ENCODE data around the gene ZNF253. TPM values are rescaled to one million over a fixed set of nuclear protein-coding genes. Genes with fewer than 3 reads are reported as not detected.

ZNF253 gene
- total RNA-seq, result 2.7 and 4.2 TPM in 2 replicates

DNA sequence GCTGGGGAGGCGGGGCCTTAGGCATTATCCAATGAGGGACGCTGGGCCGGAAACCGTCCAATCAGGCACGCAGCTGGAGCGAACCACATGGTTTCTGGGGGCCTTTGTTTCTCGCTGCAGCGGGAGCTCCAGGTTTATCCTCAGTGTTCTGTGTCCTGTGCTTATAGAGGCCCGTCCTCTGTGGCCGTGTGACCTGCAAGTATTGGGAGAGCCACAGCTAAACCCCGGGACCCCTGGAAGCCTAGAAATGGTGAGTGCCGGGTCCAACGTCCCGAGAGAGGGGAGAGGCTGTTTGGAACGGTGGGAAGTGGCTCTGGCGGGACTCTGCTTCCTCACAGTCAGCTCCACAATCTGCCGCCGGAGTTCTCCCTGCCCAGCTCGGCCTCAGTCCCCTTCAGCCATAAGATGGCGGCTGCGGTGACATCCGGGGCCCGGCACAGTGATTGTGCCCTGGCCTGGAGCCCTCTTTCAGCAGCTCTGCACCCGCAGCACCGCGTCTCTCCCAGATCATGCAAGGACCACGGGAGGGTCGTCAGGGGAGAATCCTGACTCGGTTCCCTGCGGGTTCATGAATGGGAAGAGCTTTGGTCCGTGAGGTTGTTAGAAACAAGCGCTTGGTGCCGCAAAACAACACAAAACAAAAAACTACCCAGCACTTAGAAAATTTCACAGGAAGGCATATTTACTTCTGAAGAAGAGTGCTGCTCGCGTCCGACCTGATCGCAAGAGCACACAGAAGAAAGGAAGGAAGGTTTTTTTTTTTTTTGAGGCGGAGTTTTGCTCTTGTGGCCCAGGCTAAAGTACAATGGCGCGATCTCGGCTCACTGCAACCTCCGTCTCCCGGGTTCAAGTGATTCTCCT lies at the start of gene ZNF253:
Gene ZNF253 (plus strand): TSS at position 133 of the 861 bp plus-strand sequence. CDS start 115 bp downstream, at position 248.

DNA sequence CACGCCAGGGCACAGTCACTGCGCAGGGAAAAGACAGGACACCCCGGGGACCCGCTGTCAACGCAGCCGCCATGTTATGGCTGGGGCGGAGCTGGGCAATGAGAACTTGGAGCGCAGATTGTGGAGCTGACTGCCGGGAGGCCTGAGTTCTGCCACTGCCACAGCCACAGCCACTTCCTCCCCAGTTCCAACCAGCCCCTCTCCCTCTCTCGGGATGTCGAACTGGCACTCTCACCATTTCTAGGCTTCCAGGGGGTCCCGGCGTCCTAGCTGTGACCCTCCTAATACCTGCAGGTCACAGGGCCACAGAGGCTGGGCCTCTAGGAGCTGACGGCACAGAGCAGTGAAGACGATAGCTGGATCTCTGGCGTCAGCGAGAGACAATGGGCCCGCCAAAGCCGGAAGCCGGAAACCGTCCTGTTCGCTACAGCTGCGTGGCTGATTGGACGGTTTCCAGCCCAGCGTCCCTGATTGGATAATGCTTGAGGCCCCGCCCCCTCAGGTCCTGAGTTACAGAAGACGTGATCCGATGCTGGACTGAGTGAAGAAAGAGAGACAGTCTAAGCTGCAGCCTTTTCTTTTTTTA lies 44.2 kb upstream of the ZNF253 start, which contains the start of gene ZNF506:
Gene ZNF506 (minus strand): TSS at position 385 of the 586 bp plus-strand sequence. CDS start 147 bp downstream, at position 238.

DNA sequence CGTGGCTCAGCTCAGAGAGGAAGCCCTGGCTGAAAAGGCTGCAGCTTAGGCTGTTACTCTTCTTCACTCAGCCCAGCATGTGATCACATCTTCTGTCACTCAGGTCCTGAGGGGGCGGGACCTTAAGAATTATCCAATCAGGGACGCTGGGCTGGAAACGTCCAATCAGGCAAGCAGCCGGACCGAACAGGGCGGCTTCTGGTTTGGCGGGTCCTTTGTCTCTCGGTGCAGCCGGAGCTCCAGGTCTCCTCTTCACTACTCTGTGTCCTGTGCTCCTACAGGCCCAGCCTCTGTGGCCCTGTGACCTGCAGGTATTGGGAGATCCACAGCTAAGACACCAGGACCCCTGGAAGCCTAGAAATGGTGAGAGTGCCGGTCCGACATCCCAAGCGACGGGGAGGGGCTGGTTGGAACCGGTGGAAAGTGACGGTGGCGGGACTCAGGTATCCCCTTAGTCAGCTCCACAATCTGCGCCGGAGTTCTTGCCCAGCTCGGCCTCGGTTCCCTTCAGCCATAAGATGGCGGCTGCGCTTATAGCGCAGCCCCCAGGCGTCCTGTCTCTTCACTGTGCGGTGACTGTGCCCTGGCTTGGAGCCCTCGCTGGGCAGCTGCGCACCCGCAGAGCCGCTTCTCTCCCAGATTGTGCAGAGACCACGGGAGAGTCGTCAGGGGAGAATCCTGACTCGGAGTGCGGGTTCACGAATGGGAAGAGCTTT lies 35.2 kb downstream of the ZNF253 start, which contains the start of gene ZNF93:
Gene ZNF93 (plus strand): TSS at position 218 of the 716 bp plus-strand sequence. CDS start 143 bp downstream, at position 361.

Other genes starting within 250 kb of the ZNF253 start
- gene PBX4, start 247.2 kb upstream of the ZNF253 start, total RNA-seq, result 1.2 and 3.2 TPM in 2 replicates
- 3.9 and 4.2 TPM in 2 replicates for gene LPAR2, start 237.7 kb upstream of the ZNF253 start, total RNA-seq
- gene GMIP, start 222.2 kb upstream of the ZNF253 start, total RNA-seq, result 5.6 and 5.9 TPM in 2 replicates
- gene ATP13A1, start 202.2 kb upstream of the ZNF253 start, total RNA-seq, result 39.8 and 49.5 TPM in 2 replicates
- gene ZNF101, start 197.0 kb upstream of the ZNF253 start, total RNA-seq, result 2.9 and 3.6 TPM in 2 replicates
- 2.1 and 2.2 TPM in 2 replicates for gene ZNF14, start 132.8 kb upstream of the ZNF253 start, total RNA-seq
- 13.2 and 23.5 TPM in 2 replicates for gene ZNF506, start 44.1 kb upstream of the ZNF253 start, total RNA-seq
- 6.6 and 11.4 TPM in 2 replicates for gene ZNF93, start 35.1 kb downstream of the ZNF253 start, total RNA-seq
- 0.50 and 0.59 TPM in 2 replicates for gene ZNF682, start 173.6 kb downstream of the ZNF253 start, total RNA-seq
- gene ZNF90, start 212.1 kb downstream of the ZNF253 start, total RNA-seq, result 1.6 and 2.2 TPM in 2 replicates

Data from bronchus fibroblast of lung (primary cell).